Measurements from ENCODE around the gene CFP. TPM values are rescaled to one million over a fixed set of nuclear protein-coding genes. Genes with fewer than 3 reads are reported as not detected.

CFP gene
- polyA plus RNA-seq, 1 experiment: 0.05 TPM

- DNase-seq (ENCODE audit: low read depth, low spot score): no peak
These were observed 51.8 kb downstream of the CFP start for GRCh38 chrX:47577901-47578300.

GRCh38 chrX:47577424-47577823, 52.3 kb downstream of the CFP start:
- DNase-seq (ENCODE audit: low read depth, low spot score): no peak
- H3K4me3 ChIP-seq (ENCODE audit: low read depth, low read length): no peak overlapping the region
- H3K9me3 ChIP-seq (ENCODE audit: control insufficient read depth, insufficient read depth, low read length): no peaks in the 10 kb centered on the region
- TF ChIP-seq CTCF (IDR thresholded peaks at IDR 0.05; ENCODE audit: low read depth, low read length): no peak
- CTCF ChIA-PET: no interaction called here
- POLR2A ChIA-PET: interaction anchor here (0.6 kb wide), 1 partner anchor 19 kb away, joined by 6 read pairs; no protein-coding TSS in a partner anchor
- no peaks in the 10 kb centered on the region for H3K27me3 ChIP-seq (ENCODE audit: control insufficient read depth, insufficient read depth, low read length)
- H3K27ac ChIP-seq (ENCODE audit: low read depth, low read length): no peak overlapping the region

More at GRCh38 chrX:47577901-47578300, 51.8 kb downstream of the CFP start:
- Histone ChIP-seq H3K4me3 (ENCODE audit: low read depth, low read length) (no peak overlapping the region), H3K27me3 (ENCODE audit: control insufficient read depth, insufficient read depth, low read length) (no peaks in the 10 kb centered on the region), H3K27ac (ENCODE audit: low read depth, low read length) (no peak overlapping the region), H3K9me3 (ENCODE audit: control insufficient read depth, insufficient read depth, low read length) (no peaks in the 10 kb centered on the region)
- ChIA-PET CTCF (no interaction called here), POLR2A (interaction anchor here (0.6 kb wide), 1 partner anchor 19 kb away, joined by 6 read pairs; no protein-coding TSS in a partner anchor)
- no peak for TF ChIP-seq CTCF (IDR thresholded peaks at IDR 0.05; ENCODE audit: low read depth, low read length)

- DNase-seq (ENCODE audit: low read depth, low spot score): no peak
- Histone ChIP-seq H3K9me3 (ENCODE audit: control insufficient read depth, insufficient read depth, low read length) (no peaks in the 10 kb centered on the region), H3K27me3 (ENCODE audit: control insufficient read depth, insufficient read depth, low read length) (no peaks in the 10 kb centered on the region), H3K4me3 (ENCODE audit: low read depth, low read length) (no peak overlapping the region), H3K27ac (ENCODE audit: low read depth, low read length) (no peak overlapping the region)
- ChIA-PET CTCF (no interaction called here), POLR2A (no interaction called here)
- TF ChIP-seq CTCF (IDR thresholded peaks at IDR 0.05; ENCODE audit: low read depth, low read length): no peak
These were observed 53.5 kb downstream of the CFP start for GRCh38 chrX:47576021-47576898.

GRCh38 chrX:47574547-47575301, 55.0 kb downstream of the CFP start:
- ChIA-PET CTCF (no interaction called here), POLR2A (interaction anchor here (0.8 kb wide), 1 partner anchor 51 kb away, joined by 4 read pairs; no protein-coding TSS in a partner anchor)
- TF ChIP-seq CTCF (IDR thresholded peaks at IDR 0.05; ENCODE audit: low read depth, low read length): no peak
- Histone ChIP-seq H3K4me3 (ENCODE audit: low read depth, low read length) (no peak overlapping the region), H3K27me3 (ENCODE audit: control insufficient read depth, insufficient read depth, low read length) (no peaks in the 10 kb centered on the region), H3K9me3 (ENCODE audit: control insufficient read depth, insufficient read depth, low read length) (no peaks in the 10 kb centered on the region), H3K27ac (ENCODE audit: low read depth, low read length) (no peak overlapping the region)
- DNase-seq (ENCODE audit: low read depth, low spot score): no peak

All from AG04450 (cell line).